Loucy (cell line): ENCODE results near the gene UBALD1.

Experiments used
- CTCF ChIP-seq: fragments of 200-600 bp; sonication (generic); conservative IDR thresholded peaks from 2 replicates; pipeline ENCODE4 v1.5.1; 2014; ENCODE audit warnings: mild to moderate bottlenecking, antibody characterized with exemption, low read length
- EZH2phosphoT487 ChIP-seq: fragments of 200-600 bp; IDR thresholded peaks from 2 replicates; pipeline ENCODE4 v1.6.1; 2018; ENCODE audit warnings: antibody characterized with exemption, mild to moderate bottlenecking, moderate library complexity, borderline replicate concordance

DNA sequence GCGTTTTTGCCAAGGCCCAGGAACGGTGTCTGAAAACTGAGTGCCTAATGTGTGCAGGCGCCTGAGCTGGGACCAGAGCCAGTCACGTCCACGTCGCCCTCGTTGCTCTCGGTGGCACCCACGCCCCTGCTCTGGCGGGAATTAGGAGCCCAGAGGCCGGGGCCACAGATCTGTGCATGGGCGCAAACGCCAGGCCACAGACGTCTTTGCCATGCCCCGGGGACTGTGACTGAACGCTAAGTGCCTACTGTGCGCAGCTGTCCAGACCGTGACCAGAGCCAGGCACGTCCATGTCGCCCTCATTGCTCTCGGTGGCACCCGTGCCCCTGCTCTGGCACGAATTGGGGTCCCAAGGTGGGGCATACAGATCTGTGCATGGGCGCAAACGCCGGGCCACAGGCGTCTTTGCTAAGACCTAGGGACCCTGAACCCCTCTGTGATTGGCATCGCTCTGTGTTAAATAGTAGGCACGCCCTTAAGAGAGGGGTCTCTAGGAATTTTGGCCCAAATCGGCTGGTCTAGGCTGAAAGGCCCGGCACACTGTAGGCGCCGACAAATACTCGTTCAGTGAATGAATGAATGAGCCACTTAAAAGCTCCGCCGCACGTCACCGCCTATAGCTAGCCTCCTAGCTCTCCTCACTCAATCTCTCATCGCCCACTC lies 827 bp upstream of the UBALD1 start:
- TF ChIP-seq EZH2phosphoT487 (no peak), CTCF (no peak)
